Epidermal melanocyte (primary cell): Measurements from ENCODE around the gene SYT1.

ENCODE experiments used
- DNase-seq: peaks from one replicate; pipeline ENCODE4 v3.0.0; 2011; ENCODE audit warnings: low spot score; ENCODE audit not compliant: insufficient read length

The SYT1 gene

DNA sequence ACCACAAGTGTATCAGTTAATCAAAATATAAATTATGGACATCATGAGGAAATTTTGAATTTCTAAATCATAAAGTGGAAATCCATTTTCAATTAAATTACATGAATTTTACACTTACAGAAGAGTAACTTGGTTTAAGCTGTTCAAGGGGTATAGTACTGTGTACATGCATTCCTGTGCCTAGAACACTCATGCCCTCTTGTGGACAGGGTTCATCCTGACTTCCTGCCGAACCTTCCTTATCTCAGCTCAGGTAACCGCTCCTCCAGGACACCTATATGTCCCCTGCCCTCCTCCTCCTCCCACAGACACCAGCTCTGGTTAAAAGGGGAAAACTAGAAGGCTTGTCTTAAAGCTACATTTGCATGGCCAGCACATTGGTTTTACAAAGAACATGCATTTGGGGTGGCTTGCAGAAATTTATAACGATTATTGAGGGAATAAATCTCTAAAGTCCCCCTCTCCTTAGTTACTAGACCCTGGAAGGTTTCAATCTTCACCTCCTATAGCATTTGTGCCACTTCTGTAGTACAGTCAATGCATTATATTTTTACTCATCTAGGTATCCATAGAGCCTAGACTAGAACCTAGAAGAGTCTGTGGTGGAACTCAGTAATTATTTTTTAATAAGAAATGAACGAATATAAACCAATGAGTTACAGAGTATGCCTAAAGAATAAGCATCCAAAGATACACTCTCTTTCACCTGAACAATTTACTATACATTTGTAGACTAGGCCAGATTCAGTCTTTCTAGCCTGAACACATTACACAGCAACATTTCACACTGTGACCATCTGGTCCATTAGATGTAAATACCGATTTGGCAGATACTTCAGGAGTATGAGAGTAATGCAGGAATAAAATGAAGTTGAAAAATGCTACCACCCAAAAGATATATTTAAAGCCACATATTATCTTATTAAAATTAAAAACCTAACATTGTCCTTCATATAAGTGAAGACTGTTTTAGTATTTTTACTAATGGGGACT is 480.6 kb downstream of the SYT1 start:
- DNase-seq = no peak

GRCh38 chr12:79347866-79348265 is 483.3 kb downstream of the SYT1 start:
- DNase-seq = no peak

GRCh38 chr12:79351251-79351650 is 486.7 kb downstream of the SYT1 start:
- no peak for DNase-seq

DNA sequence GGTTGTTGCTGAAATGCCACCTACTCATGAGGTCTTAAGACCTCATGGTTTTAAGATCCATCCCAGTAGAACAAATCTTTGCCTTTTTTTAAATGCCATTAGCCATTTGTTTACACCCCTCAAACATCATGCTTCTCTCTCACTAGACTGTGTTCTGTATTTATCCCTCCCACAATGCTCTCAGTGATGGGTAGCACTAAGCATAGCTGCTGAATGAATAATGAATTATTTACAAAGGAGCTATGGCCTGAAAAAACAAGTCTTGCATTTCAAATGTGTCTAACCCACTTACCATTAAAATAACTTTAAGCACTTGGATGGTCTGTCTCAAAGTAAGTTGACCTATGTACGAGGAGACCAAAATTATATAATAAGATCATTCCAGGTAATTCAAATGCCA is 491.6 kb downstream of the SYT1 start:
- DNase-seq = no peak

- no peak for DNase-seq
These were observed 492.5 kb downstream of the SYT1 start for GRCh38 chr12:79357048-79357447.

DNA sequence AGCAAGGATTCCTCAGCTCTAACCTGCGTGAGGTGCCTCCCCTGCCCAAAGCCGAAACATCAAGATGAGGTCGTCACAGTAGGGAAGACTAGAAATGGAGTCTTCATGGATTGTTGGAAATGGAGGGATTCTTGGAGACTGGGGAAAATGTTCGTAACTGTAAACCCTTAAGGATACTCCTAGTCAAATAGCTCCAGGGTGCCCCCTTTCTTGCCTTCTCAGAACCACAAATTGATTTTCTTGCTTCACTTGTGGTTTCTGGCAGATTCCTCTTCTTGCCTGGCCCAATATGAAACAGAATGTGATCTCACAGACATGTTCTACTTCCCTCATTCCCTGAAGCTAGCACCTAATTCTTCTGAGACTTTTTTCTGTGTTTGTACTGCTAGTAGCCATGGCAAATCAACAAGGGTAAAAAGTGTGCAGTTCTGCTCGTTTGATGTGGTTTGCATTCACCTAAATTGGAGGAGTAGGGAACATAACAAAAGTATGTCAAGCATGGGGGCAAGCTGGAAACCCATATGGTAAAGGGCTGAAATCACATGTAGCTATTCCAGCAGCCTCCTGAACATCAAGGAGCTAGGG is 494.2 kb downstream of the SYT1 start:
- DNase-seq = no peak

DNA sequence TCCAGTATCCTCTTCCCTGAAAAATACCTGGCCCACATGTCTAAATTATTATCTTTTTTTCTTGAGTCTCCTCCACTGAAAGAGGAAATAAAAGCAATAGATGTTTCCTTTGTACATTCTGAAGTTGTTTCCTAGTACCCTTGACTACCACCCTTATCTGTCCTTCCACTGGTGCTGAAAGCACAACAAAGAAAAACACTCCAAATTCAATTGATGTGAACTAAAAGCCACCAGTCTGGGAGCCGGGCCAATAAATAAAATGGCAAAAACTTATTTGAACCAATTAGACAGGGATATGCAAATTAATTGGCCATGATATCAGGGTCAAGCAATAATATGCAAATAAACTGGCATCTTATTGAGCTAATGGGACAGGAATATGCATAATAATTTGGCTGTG is 495.7 kb downstream of the SYT1 start:
- no peak for DNase-seq

- no peak for DNase-seq
These were observed 496.4 kb downstream of the SYT1 start for GRCh38 chr12:79360936-79361335.

DNA sequence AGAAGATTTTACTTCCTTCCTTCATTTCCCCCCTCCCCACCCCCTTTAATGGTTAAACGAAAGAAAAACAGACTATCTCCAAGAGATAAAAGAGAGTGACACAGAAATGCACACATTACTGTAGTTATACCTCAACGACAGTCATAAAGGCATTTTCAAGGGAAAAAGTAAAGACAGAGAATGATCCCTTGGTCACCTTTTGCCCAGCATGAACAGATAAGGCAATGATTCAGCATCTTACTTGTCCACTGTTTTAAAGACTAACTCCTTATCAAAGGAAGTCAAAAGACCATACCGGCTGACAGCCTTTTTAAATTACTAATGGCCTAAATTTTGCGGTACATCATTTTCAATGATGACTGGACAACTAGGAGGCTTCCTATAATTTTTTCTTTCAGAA is 499.6 kb downstream of the SYT1 start:
- no peak for DNase-seq

DNA sequence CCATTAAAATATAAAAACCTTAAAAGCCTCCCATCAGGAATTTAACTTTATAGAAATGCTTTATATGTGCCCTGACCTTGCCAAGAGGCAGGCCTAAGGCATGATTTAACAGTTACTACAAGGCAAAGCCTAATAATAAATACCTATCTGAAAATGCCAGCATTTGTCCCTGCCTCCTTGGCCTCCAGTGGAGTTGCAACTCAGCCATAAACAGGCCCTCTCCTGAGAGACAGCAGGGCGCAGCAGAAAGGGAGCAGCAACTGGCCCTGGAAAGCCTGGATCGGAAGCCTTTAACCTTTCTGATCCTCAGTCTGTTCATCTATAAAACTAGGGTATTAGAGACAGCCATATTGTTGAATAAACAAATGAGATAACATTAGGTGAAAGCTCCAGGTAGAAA is 501.8 kb downstream of the SYT1 start:
- DNase-seq = no peak

GRCh38 chr12:79367032-79367589 is 502.5 kb downstream of the SYT1 start:
- no peak for DNase-seq

DNA sequence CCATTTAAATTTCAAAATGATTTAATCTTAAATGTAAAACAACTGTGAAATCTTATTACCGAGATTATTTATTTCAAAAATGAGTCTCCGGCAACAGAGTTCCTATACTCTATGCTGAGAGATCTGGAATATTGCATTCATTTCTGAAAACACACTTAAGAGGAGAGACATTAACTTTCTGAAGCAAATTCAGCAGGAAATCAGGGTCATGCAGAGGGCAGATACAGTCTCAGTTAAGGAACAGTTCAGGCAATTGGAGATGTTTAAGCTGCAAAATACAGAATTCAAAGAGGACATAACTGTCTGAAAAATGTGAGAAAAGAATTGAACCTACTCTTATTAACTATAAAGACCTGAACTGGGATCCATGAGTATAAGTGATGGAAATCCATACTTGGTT is 505.4 kb downstream of the SYT1 start:
- DNase-seq = no peak

DNA sequence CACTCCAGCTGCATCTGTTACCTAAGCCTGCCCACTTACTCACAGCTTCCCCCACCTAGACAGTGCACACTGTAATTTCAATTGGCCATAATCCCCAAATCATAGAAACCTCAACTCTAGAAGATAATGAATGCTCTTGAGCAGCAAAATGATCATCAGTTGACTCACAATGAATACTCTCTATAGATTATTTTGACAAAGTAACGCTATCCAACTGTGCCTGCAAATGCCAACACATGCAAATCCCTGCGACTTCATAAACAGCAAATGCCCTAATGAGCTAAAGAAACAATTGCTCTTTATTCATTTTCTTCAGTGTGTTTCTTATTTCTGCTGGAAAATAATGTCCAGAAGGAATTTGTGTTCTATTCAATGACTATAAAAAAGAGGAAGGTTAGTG is 506.7 kb downstream of the SYT1 start:
- DNase-seq = no peak

DNA sequence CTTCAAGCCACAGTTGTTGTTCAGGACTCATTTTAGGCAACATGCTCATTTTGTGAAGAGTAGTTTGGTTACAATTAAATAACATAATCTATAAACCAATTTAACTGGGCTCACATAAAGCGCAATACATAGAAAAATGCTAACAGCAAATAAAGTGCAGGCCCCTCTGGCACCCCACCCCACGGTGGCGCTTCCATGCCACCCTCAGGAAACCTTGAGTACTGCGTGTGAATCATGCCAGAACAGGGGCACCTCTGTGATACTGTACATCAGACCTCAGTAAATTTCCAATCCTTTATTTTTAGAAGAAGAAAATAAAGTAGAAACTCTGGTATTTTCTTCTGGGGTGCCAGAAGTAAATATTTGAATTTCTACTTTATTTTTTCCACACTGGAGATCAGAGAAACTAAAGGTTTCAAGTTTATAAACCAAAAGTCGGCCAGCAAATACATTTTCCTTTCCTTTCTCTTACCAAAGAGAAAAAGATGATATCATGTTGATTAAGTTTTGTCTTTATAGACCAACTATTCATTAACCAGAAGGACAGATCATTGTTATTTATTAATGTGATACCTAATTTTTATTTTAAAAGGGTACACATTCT is 509.4 kb downstream of the SYT1 start:
- no peak for DNase-seq

- DNase-seq = no peak
These were observed 510.0 kb downstream of the SYT1 start for GRCh38 chr12:79374545-79374944.

DNA sequence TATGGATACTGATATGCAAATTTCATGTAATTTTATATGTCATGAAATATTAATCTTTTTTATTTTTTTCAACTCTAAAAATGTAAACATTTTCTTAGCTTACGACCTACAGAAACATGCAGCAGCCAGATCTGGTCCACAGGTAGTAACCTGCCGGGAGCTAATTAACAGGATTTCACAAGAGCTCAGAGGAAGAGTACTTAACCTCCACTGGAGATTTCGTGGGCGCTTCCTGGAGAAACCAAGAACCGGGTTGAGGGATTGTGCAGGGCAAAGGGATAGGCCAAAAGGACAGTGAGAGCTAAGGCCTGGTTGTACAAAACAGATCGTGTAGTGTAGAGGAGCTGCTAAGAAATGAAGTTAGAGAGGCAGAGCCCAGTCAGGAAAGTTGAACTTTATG is 510.5 kb downstream of the SYT1 start:
- no peak for DNase-seq

- DNase-seq = no peak
These were observed 513.9 kb downstream of the SYT1 start for GRCh38 chr12:79378496-79378895.

DNA sequence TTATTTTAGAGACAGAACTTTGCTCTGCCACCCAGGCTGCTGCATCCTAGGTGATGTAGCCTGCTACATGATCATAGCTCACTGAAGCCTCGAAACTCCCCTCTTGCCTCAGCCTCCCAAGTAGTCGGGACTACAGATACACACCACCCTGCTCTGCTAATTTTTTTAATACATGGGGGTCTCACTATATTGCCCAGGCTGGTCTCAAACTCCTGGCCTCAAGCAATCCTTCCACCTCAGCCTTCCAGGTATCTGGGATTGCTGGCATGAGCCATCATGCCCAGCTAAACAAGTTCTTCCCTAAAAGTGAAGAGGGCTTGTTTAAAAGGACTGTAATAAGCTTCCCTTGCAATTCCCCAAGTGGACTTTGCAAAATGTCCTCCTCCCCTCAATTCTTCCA is 515.8 kb downstream of the SYT1 start:
- no peak for DNase-seq

GRCh38 chr12:79381248-79382208 is 517.0 kb downstream of the SYT1 start:
- DNase-seq = no peak

DNA sequence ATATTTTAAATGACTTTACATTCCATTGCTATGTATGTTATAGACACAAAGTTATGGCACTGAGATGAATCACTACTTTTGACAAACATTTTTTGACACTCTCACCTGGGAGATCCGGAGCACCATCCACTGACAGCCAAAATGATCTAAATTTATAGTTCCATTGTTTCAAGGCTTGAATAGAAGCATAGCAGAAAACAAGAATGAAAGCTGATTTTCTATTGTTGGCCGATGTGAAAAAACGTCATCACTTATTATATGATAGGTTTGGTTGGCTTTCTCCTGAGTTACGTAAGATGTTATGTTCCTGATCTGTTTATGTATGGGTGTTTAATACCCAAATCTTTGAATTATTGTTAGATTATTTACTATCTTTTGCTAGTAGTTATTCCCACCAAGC is 520.0 kb downstream of the SYT1 start:
- DNase-seq = no peak

DNA sequence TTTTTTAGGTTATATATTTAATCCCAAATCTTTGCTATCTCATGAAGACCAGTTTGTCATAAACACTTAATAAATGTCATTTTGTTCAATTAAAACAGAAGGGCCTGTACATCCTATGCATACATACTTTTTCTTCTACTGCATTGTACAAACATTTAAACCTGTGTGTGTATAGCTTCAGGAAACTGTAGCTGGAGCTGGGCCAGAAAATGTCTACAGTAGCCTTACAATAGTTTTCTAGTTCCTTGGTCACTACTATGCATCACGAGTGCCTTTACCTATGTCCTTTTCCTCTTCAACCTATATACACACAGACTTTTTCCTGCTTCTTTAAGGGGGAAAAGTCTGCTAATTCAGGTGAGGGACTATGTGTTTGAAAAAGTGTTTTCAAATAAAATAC is 523.4 kb downstream of the SYT1 start:
- DNase-seq = no peak
